Fibroblast of pulmonary artery (primary cell): ENCODE results near the gene TEK.
"Not testable (repeated sequence)": the region's sequence is repeated elsewhere in the genome, so short reads cannot be mapped to it uniquely, and the experiment has no call there.

Experiments
- DNase-seq: peaks from one replicate; pipeline ENCODE4 v3.0.0-alpha.2; 2010; ENCODE audit warnings: low read depth
- H3K4me3 ChIP-seq: replicated peaks from 2 replicates; pipeline ENCODE4 v1.5.1; 2011; ENCODE audit warnings: low read depth, mild to moderate bottlenecking, control low read depth, low read length, moderate library complexity
- CTCF ChIP-seq: IDR thresholded peaks from 2 replicates; pipeline ENCODE4 v1.5.1; 2011; ENCODE audit warnings: mild to moderate bottlenecking, control low read depth, low read length, inconsistent platforms; ENCODE audit errors: missing control alignments

TEK gene

DNA sequence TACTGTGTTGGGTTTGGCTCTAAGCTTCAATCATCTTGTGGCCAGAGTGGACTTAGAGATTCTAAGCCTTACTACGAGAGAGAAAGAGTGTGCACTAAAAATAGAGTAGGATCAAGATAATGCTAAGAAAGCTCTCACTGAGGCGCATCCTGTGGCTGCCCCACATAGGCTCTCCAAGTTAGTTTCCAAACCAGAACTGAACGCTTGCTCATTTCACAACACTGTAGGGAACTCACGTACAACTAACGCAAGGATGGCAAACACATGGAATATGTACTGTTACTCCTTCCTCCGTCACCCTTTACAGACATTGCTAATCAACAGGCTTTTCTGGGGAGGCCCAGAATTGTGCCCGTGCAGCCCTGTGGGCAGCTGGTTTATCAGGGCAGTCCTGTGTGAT lies 97.0 kb downstream of the TEK start:
- no peak for DNase-seq
- no peak overlapping the region for H3K4me3 ChIP-seq
- TF ChIP-seq CTCF, result no peak

GRCh38 chr9:27209034-27209433 lies 100.0 kb downstream of the TEK start:
- no peak for TF ChIP-seq CTCF
- no peak for DNase-seq
- no peak overlapping the region for H3K4me3 ChIP-seq

GRCh38 chr9:27210588-27210987 lies 101.6 kb downstream of the TEK start:
- DNase-seq, result no peak
- H3K4me3 ChIP-seq, result no peak overlapping the region
- no peak for TF ChIP-seq CTCF

DNA sequence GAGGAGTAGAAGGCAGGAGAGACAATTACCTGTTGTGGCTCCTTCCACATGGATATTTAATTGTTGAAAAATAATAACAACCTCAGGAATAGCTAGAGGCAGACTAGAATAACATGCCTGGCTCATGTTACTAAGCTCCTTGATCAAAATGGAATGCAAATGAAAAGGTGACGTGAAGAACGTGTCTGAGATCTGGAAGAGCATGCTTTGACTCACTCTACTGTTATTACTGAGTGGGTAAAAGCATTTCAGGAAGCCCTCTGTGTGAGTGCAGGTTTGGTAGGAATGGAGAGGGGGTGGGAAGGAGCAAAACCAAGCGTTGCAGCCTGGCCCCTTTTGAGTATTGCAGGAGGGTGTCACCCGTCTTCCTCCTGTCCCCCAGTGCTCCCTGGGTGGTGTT lies 103.2 kb downstream of the TEK start:
- no peak for TF ChIP-seq CTCF
- H3K4me3 ChIP-seq, result no peak overlapping the region
- DNase-seq, result no peak

DNA sequence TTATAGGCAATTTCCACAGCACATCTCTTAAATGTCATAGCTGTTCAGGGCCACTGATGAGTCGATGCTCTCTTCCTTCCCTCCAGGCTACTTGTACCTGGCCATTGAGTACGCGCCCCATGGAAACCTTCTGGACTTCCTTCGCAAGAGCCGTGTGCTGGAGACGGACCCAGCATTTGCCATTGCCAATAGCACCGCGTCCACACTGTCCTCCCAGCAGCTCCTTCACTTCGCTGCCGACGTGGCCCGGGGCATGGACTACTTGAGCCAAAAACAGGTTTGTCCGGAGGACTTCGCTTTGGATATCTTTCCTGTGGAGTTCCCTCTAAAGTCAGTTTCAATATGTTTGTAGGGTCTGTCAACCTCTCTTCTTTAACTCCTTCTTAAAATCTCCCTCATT lies 103.6 kb downstream of the TEK start:
- no peak overlapping the region for H3K4me3 ChIP-seq
- TF ChIP-seq CTCF, result no peak
- no peak for DNase-seq

DNA sequence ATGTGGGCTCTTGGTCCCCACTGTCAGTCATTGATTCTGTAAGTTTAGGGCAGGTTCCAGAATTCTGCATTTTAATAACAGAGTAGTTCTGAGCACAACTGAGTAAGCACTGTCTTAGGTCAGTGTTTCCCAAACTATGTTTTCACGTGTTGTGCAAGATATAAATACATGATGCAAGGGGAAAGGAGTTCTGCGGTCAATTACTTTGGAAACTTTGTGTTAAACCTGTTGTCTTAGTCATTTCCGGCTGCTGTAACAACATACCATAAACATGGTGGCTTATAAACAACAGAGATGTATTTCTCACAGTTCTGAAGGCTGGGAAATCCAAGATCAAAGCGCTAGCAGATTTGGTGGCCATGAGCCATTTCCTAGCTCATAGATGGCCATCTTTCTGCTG lies 118.2 kb downstream of the TEK start:
- H3K4me3 ChIP-seq, result no peak overlapping the region
- peak; percentile 29 for DNase-seq
- no peak for TF ChIP-seq CTCF

DNA sequence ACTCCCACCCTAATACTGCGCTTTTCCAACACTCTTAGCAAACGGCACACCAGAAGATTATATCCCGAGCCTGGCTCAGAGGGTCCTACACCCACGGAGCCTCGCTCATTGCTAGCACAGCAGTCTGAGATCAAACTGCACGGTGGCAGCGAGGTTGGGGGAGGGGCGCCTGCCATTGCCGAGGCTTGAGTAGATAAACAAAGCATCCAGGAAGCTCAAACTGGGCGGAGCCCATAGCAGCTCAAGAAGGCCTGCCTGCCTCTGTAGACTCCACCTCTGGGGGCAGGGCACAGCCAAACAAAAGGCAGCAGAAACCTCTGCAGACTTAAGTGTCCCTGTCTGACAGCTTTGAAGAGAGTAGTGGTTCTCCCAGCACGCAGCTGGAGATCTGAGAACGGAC lies 130.6 kb downstream of the TEK start:
- not testable (repeated sequence) for DNase-seq

DNA sequence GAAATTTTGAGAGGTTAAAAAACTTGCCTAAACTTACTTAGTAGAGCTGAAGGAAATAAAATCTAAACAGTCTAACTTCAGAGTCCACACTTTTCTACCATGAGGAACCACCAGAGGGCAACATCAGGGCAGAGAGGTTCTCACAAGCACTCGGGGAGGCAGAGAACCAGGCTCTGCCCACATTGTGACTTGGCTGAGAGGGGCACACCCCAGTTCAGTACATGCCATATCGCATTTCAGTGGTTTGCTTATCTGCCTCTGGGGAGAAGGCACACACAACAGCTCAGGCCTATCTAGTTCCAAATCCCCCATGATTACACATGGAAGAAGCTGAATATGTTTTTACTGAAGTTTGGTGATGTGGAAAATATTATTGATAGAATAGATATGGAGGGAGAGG lies 138.7 kb downstream of the TEK start:
- TF ChIP-seq CTCF, result peak; percentile 71
- no peak overlapping the region for H3K4me3 ChIP-seq

More for the DNA sequence above, 130.6 kb downstream of the TEK start:
- H3K4me3 ChIP-seq, result not testable (repeated sequence)

More for the DNA sequence above, 138.7 kb downstream of the TEK start:
- peak; percentile 64 for DNase-seq
